ENCODE measurements around the gene PDZD4. TPM values are rescaled to one million over a fixed set of nuclear protein-coding genes. Genes with fewer than 3 reads are reported as not detected.

PDZD4 gene
- total RNA-seq, 1 experiment from 2014 or later = 1.8 TPM

- TF ChIP-seq, protein P1, sequence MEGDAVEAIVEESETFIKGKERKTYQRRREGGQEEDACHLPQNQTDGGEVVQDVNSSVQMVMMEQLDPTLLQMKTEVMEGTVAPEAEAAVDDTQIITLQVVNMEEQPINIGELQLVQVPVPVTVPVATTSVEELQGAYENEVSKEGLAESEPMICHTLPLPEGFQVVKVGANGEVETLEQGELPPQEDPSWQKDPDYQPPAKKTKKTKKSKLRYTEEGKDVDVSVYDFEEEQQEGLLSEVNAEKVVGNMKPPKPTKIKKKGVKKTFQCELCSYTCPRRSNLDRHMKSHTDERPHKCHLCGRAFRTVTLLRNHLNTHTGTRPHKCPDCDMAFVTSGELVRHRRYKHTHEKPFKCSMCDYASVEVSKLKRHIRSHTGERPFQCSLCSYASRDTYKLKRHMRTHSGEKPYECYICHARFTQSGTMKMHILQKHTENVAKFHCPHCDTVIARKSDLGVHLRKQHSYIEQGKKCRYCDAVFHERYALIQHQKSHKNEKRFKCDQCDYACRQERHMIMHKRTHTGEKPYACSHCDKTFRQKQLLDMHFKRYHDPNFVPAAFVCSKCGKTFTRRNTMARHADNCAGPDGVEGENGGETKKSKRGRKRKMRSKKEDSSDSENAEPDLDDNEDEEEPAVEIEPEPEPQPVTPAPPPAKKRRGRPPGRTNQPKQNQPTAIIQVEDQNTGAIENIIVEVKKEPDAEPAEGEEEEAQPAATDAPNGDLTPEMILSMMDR (IDR thresholded peaks at IDR 0.05; ENCODE audit: insufficient read depth in 1 of 2, low read depth in 1 of 2, low read length in 1 of 2, severe bottlenecking in 1 of 2, unreplicated experiment in 1 of 2) = no peak
- no peak overlapping the region for H3K4me3 ChIP-seq (ENCODE audit: low read depth, low read length)
- Mint-ChIP-seq H3K4me3 (ENCODE audit: unreplicated experiment) (no peak overlapping the region), H3K4me1 (ENCODE audit: low read depth, unreplicated experiment) (no peaks in the 10 kb centered on the region), H3K9me3 (ENCODE audit: unreplicated experiment) (no peaks in the 10 kb centered on the region), H3K27ac (ENCODE audit: unreplicated experiment) (no peak overlapping the region), H3K36me3 (ENCODE audit: insufficient read depth, unreplicated experiment) (peaks cover 4% of the 10 kb centered on the region), H3K27me3 (ENCODE audit: insufficient read depth, unreplicated experiment) (no peaks in the 10 kb centered on the region)
- intact Hi-C loops (cut with micrococcal nuclease; ENCODE audit: unreplicated experiment) = no loop called here
- H3K9me3 ChIP-seq = no peaks in the 10 kb centered on the region
- ChIA-PET POLR2A (no interaction called here), CTCF (no interaction called here)
- no peaks in the 10 kb centered on the region for H3K36me3 ChIP-seq (ENCODE audit: control insufficient read depth, insufficient read depth, low read length)
- H3K4me1 ChIP-seq = no peaks in the 10 kb centered on the region
- BruUV-seq (replicated peaks) = no TSS peak
- H3K27me3 ChIP-seq (replicated peaks; ENCODE audit: control insufficient read depth, insufficient read depth, low read length) = no peaks in the 10 kb centered on the region
- no peak for DNase-seq
Observed at GRCh38 chrX:153766871-153767673, 63.3 kb downstream of the PDZD4 start.

GRCh38 chrX:153766098-153766817, 64.1 kb downstream of the PDZD4 start:
- no peak overlapping the region for H3K4me3 Mint-ChIP-seq (ENCODE audit: unreplicated experiment)
- H3K36me3 ChIP-seq (ENCODE audit: control insufficient read depth, insufficient read depth, low read length) = no peaks in the 10 kb centered on the region
- no peaks in the 10 kb centered on the region for H3K9me3 ChIP-seq
- no peaks in the 10 kb centered on the region for H3K4me1 ChIP-seq
- ChIA-PET POLR2A (no interaction called here), CTCF (no interaction called here)
- no peak overlapping the region for H3K27ac Mint-ChIP-seq (ENCODE audit: unreplicated experiment)
- no TSS peak for BruUV-seq (replicated peaks)
- intact Hi-C loops (cut with micrococcal nuclease; ENCODE audit: unreplicated experiment) = no loop called here
- no peaks in the 10 kb centered on the region for H3K9me3 Mint-ChIP-seq (ENCODE audit: unreplicated experiment)
- H3K27me3 ChIP-seq (replicated peaks; ENCODE audit: control insufficient read depth, insufficient read depth, low read length) = no peaks in the 10 kb centered on the region
- no peak overlapping the region for H3K4me3 ChIP-seq (ENCODE audit: low read depth, low read length)
- H3K36me3 Mint-ChIP-seq (ENCODE audit: insufficient read depth, unreplicated experiment) = peaks cover 4% of the 10 kb centered on the region
- no peaks in the 10 kb centered on the region for H3K27me3 Mint-ChIP-seq (ENCODE audit: insufficient read depth, unreplicated experiment)
- H3K4me1 Mint-ChIP-seq (ENCODE audit: low read depth, unreplicated experiment) = no peaks in the 10 kb centered on the region
- TF ChIP-seq, protein P1 (IDR thresholded peaks at IDR 0.05; ENCODE audit: insufficient read depth in 1 of 2, low read depth in 1 of 2, low read length in 1 of 2, severe bottlenecking in 1 of 2, unreplicated experiment in 1 of 2) = no peak
- no peak for DNase-seq

DNA sequence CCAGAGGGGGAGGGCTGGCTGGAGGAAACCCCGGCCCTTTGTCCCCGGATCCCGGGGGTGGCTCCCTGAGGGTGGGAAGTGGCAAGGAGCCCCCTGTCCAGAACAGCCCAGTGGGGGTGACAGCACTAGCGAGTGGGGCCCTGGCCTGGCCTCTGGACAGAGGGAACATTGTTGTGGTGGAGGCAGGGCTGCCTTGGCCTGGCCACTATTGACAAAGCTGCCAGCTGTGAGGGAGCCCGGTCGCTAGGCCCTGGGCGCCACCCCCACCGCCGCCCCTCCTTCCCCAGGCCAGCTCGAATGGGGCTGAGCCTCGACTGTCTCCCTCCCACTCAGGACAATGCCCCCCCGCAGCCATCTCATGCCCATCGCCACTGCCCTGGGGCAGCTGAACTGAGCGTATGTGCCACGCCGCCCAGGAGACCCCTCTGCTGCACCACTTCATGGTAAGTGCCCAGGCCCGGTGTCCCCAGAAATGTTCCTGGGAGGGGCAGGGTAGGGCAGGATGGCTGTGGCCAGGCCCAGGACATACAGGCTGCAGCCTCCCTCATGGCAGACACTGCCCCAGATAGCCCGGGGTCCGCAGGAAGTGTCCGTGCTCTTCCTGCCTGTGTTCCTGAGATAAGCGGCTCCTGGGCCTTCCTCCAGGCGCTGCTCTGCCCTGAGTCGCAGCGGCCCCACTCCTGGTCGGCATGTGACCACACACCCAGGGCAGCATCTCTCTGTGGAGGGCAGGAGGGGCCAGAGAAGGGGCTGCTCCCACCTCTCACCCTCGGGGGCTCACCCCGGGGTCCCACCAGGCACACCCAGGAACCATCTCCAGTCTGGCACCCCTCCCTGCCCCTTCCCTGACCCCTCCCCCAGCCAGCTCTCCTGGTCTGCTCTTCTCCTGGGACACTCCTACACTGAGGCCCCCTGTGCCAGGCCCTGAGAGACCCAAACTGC, 64.9 kb downstream of the PDZD4 start:
- Histone ChIP-seq H3K36me3 (ENCODE audit: control insufficient read depth, insufficient read depth, low read length) (no peaks in the 10 kb centered on the region), H3K4me3 (ENCODE audit: low read depth, low read length) (no peak overlapping the region), H3K4me1 (no peaks in the 10 kb centered on the region), H3K27me3 (replicated peaks; ENCODE audit: control insufficient read depth, insufficient read depth, low read length) (no peaks in the 10 kb centered on the region), H3K9me3 (no peaks in the 10 kb centered on the region)
- no peak for DNase-seq
- TF ChIP-seq, protein P1 (IDR thresholded peaks at IDR 0.05; ENCODE audit: insufficient read depth in 1 of 2, low read depth in 1 of 2, low read length in 1 of 2, severe bottlenecking in 1 of 2, unreplicated experiment in 1 of 2) = no peak
- no peaks in the 10 kb centered on the region for H3K27me3 Mint-ChIP-seq (ENCODE audit: insufficient read depth, unreplicated experiment)
- ChIA-PET CTCF (no interaction called here), POLR2A (no interaction called here)
- intact Hi-C loops (cut with micrococcal nuclease; ENCODE audit: unreplicated experiment) = no loop called here
- no peak overlapping the region for H3K27ac Mint-ChIP-seq (ENCODE audit: unreplicated experiment)
- peaks cover 4% of the 10 kb centered on the region for H3K36me3 Mint-ChIP-seq (ENCODE audit: insufficient read depth, unreplicated experiment)
- H3K4me3 Mint-ChIP-seq (ENCODE audit: unreplicated experiment) = no peak overlapping the region
- H3K9me3 Mint-ChIP-seq (ENCODE audit: unreplicated experiment) = no peaks in the 10 kb centered on the region
- no TSS peak for BruUV-seq (replicated peaks)
- H3K4me1 Mint-ChIP-seq (ENCODE audit: low read depth, unreplicated experiment) = no peaks in the 10 kb centered on the region

Data from Caco-2 (cell line).